Measurements from ENCODE around the gene SPTBN4.
"Not testable (repeated sequence)": the region's sequence is repeated elsewhere in the genome, so short reads cannot be mapped to it uniquely, and the experiment has no call there.

SPTBN4 gene

GRCh38 chr19:40442328-40443130 is 24.3 kb upstream of the SPTBN4 start:
- no peak for DNase-seq

GRCh38 chr19:40443131-40443999 is 23.4 kb upstream of the SPTBN4 start:
- DNase-seq, result peak; percentile 100

- peak; percentile 95 for DNase-seq
These were observed 22.6 kb upstream of the SPTBN4 start, which contains the start of gene SERTAD3 for GRCh38 chr19:40444000-40444824. SERTAD3 (minus strand) TSS chr19:40444335; CDS start chr19:40442080, 2,255 bp downstream.

GRCh38 chr19:40444825-40445312 is 21.9 kb upstream of the SPTBN4 start:
- DNase-seq, result no peak

GRCh38 chr19:40445780-40446262 is 21.0 kb upstream of the SPTBN4 start:
- DNase-seq, result no peak

GRCh38 chr19:40446263-40446784 is 20.5 kb upstream of the SPTBN4 start:
- DNase-seq, result no peak

- no peak for DNase-seq
These were observed 17.3 kb upstream of the SPTBN4 start for GRCh38 chr19:40449506-40449905.

GRCh38 chr19:40450664-40451063 is 16.1 kb upstream of the SPTBN4 start:
- DNase-seq, result no peak

GRCh38 chr19:40452016-40452415 is 14.8 kb upstream of the SPTBN4 start:
- no peak for DNase-seq

GRCh38 chr19:40453151-40453735 is 13.6 kb upstream of the SPTBN4 start:
- no peak for DNase-seq

GRCh38 chr19:40453943-40454342 is 12.9 kb upstream of the SPTBN4 start:
- not testable (repeated sequence) for DNase-seq

GRCh38 chr19:40457048-40457447 is 9.8 kb upstream of the SPTBN4 start:
- no peak for DNase-seq

- DNase-seq, result no peak
These were observed 8.7 kb upstream of the SPTBN4 start for GRCh38 chr19:40457953-40458596.

GRCh38 chr19:40458597-40458974 is 8.2 kb upstream of the SPTBN4 start:
- no peak for DNase-seq

- no peak for DNase-seq
These were observed 6.6 kb upstream of the SPTBN4 start for GRCh38 chr19:40460185-40460584.

- no peak for DNase-seq
These were observed 5.1 kb upstream of the SPTBN4 start for GRCh38 chr19:40461669-40462221.

- not testable (repeated sequence) for DNase-seq
These were observed 3.2 kb upstream of the SPTBN4 start for GRCh38 chr19:40463587-40464037.

- DNase-seq, result peak; percentile 82
These were observed 2.5 kb upstream of the SPTBN4 start for GRCh38 chr19:40464059-40465024.

GRCh38 chr19:40465025-40465556 is 1.7 kb upstream of the SPTBN4 start:
- peak; percentile 62 for DNase-seq
